Measurements from ENCODE around the gene IPO4.

Gene IPO4

GRCh38 chr14:24132061-24132685 is 56.4 kb downstream of the IPO4 start:
- no peak for DNase-seq (ENCODE audit: low read depth)

GRCh38 chr14:24131549-24131966 is 57.1 kb downstream of the IPO4 start:
- no peak for DNase-seq (ENCODE audit: low read depth)

- no peak for DNase-seq (ENCODE audit: low read depth)
Measured at GRCh38 chr14:24130717-24131548, 57.7 kb downstream of the IPO4 start.

- DNase-seq (ENCODE audit: low read depth) = no peak
Measured at GRCh38 chr14:24130380-24130716, 58.3 kb downstream of the IPO4 start, which contains the start of gene FITM1. Gene FITM1, plus strand, starts transcription at chr14:24130659. Its CDS starts 905 bp downstream, at chr14:24131564.

Measured in ELR (cell line).